Activated naive CD4-positive, alpha-beta T cell treated with anti-CD3 and anti-CD28 coated beads for 36 hours (primary cell): ENCODE measurements around the gene ENPP5. TPM values are rescaled to one million over a fixed set of nuclear protein-coding genes. Genes with fewer than 3 reads are reported as not detected.

ENCODE experiments used
- CTCF ChIA-PET: fragments of 350-600 bp; sonication (Branson Sonifier 250); formaldehyde crosslinking; loops from one replicate; lab custom pipeline; 2021; ENCODE audit warnings: antibody characterized with exemption; lab: Charles Lee
- DNase-seq: peaks from one replicate; pipeline ENCODE4 v3.0.0-alpha.2; 2020
- H3K27ac Mint-ChIP-seq: one replicate; pipeline ENCODE4 v1.8.0; 2021; ENCODE audit warnings: mild to moderate bottlenecking, mixed read lengths
- H3K27me3 Mint-ChIP-seq: one replicate; pipeline ENCODE4 v1.8.0; 2021; ENCODE audit warnings: low read depth, mixed read lengths
- H3K36me3 Mint-ChIP-seq: one replicate; pipeline ENCODE4 v1.8.0; 2021; ENCODE audit warnings: low read depth, mixed read lengths
- H3K4me1 Mint-ChIP-seq: one replicate; pipeline ENCODE4 v1.8.0; 2021; ENCODE audit warnings: low read depth, mixed read lengths
- H3K4me3 Mint-ChIP-seq: one replicate; pipeline ENCODE4 v1.8.0; 2021; ENCODE audit warnings: mild to moderate bottlenecking, moderate library complexity, mixed read lengths
- H3K9me3 Mint-ChIP-seq: one replicate; pipeline ENCODE4 v1.8.0; 2021; ENCODE audit warnings: mixed read lengths
- intact Hi-C: fragments of 100-400 bp; cut with micrococcal nuclease; formaldehyde crosslinking; loops from one replicate; pipeline ENCODE4 v1.15.1; 2023
- total RNA-seq, 2 experiments: library from RNA; stranded (reverse); gene quantifications; one replicate each; pipeline ENCODE4 v1.2.3, GENCODE V29; 2021

The ENPP5 gene
- total RNA-seq, 2 experiments from 2014 or later: 0.24 to 0.62 TPM

- Mint-ChIP-seq H3K4me1 (no peaks in the 10 kb centered on the region), H3K4me3 (no peak overlapping the region), H3K27me3 (peaks cover 9% of the 10 kb centered on the region), H3K36me3 (no peaks in the 10 kb centered on the region), H3K27ac (no peak overlapping the region), H3K9me3 (peaks cover 2% of the 10 kb centered on the region)
- DNase-seq: no peak
- CTCF ChIA-PET: interaction anchor here (0.5 to 1.1 kb wide), 2 partner anchors 15 to 104 kb away, joined by 3 read pairs; no protein-coding TSS in a partner anchor
- intact Hi-C loops: no loop called here
These were observed 34.3 kb upstream of the ENPP5 start for GRCh38 chr6:46204880-46205650.

GRCh38 chr6:46203391-46204177 lies 32.8 kb upstream of the ENPP5 start:
- no peaks in the 10 kb centered on the region for H3K36me3 Mint-ChIP-seq
- no peak for DNase-seq
- no peaks in the 10 kb centered on the region for H3K4me1 Mint-ChIP-seq
- intact Hi-C loops: no loop called here
- H3K27me3 Mint-ChIP-seq: peaks cover 7% of the 10 kb centered on the region
- H3K27ac Mint-ChIP-seq: no peak overlapping the region
- peaks cover 2% of the 10 kb centered on the region for H3K9me3 Mint-ChIP-seq
- no peak overlapping the region for H3K4me3 Mint-ChIP-seq
- CTCF ChIA-PET: interaction anchor here (0.5 to 1.1 kb wide), 3 partner anchors 11 to 180 kb away, joined by 3 read pairs; no protein-coding TSS in a partner anchor

- CTCF ChIA-PET: no interaction called here
- Mint-ChIP-seq H3K4me3 (no peak overlapping the region), H3K27me3 (peaks cover 7% of the 10 kb centered on the region), H3K27ac (no peak overlapping the region), H3K36me3 (no peaks in the 10 kb centered on the region), H3K4me1 (no peaks in the 10 kb centered on the region), H3K9me3 (peaks cover 2% of the 10 kb centered on the region)
- no peak for DNase-seq
- intact Hi-C loops: no loop called here
These were observed 30.9 kb upstream of the ENPP5 start for GRCh38 chr6:46201702-46202101.

- CTCF ChIA-PET: no interaction called here
- peaks cover 2% of the 10 kb centered on the region for H3K9me3 Mint-ChIP-seq
- no peak overlapping the region for H3K27ac Mint-ChIP-seq
- H3K4me1 Mint-ChIP-seq: no peaks in the 10 kb centered on the region
- no peak overlapping the region for H3K4me3 Mint-ChIP-seq
- H3K27me3 Mint-ChIP-seq: peaks cover 2% of the 10 kb centered on the region
- intact Hi-C loops: no loop called here
- no peak for DNase-seq
- H3K36me3 Mint-ChIP-seq: no peaks in the 10 kb centered on the region
These were observed 28.6 kb upstream of the ENPP5 start for GRCh38 chr6:46199387-46199786.

GRCh38 chr6:46191961-46192360 lies 21.2 kb upstream of the ENPP5 start:
- Mint-ChIP-seq H3K4me3 (no peak overlapping the region), H3K27ac (no peak overlapping the region), H3K9me3 (no peaks in the 10 kb centered on the region), H3K27me3 (peaks cover 9% of the 10 kb centered on the region), H3K4me1 (no peaks in the 10 kb centered on the region), H3K36me3 (no peaks in the 10 kb centered on the region)
- DNase-seq: no peak
- CTCF ChIA-PET: no interaction called here
- intact Hi-C loops: no loop called here

- no peak overlapping the region for H3K4me3 Mint-ChIP-seq
- no peak for DNase-seq
- no peaks in the 10 kb centered on the region for H3K9me3 Mint-ChIP-seq
- H3K4me1 Mint-ChIP-seq: no peaks in the 10 kb centered on the region
- H3K27ac Mint-ChIP-seq: no peak overlapping the region
- H3K27me3 Mint-ChIP-seq: peaks cover 9% of the 10 kb centered on the region
- intact Hi-C loops: no loop called here
- no peaks in the 10 kb centered on the region for H3K36me3 Mint-ChIP-seq
- CTCF ChIA-PET: no interaction called here
These were observed 20.1 kb upstream of the ENPP5 start for GRCh38 chr6:46190889-46191288.

- CTCF ChIA-PET: no interaction called here
- no peaks in the 10 kb centered on the region for H3K4me1 Mint-ChIP-seq
- intact Hi-C loops: no loop called here
- H3K27me3 Mint-ChIP-seq: peaks cover 14% of the 10 kb centered on the region
- no peak for DNase-seq
- no peak overlapping the region for H3K27ac Mint-ChIP-seq
- H3K9me3 Mint-ChIP-seq: no peaks in the 10 kb centered on the region
- H3K4me3 Mint-ChIP-seq: no peak overlapping the region
- H3K36me3 Mint-ChIP-seq: no peaks in the 10 kb centered on the region
These were observed 18.9 kb upstream of the ENPP5 start for GRCh38 chr6:46189726-46190125.

- CTCF ChIA-PET: no interaction called here
- DNase-seq: no peak
- Mint-ChIP-seq H3K36me3 (no peaks in the 10 kb centered on the region), H3K9me3 (no peaks in the 10 kb centered on the region), H3K27ac (no peak overlapping the region), H3K4me1 (no peaks in the 10 kb centered on the region), H3K4me3 (no peak overlapping the region), H3K27me3 (peaks cover 16% of the 10 kb centered on the region)
- intact Hi-C loops: no loop called here
These were observed 15.8 kb upstream of the ENPP5 start for GRCh38 chr6:46186583-46186982.

- Mint-ChIP-seq H3K4me1 (no peaks in the 10 kb centered on the region), H3K4me3 (no peak overlapping the region), H3K9me3 (no peaks in the 10 kb centered on the region), H3K36me3 (no peaks in the 10 kb centered on the region), H3K27me3 (peaks cover 17% of the 10 kb centered on the region), H3K27ac (no peak overlapping the region)
- CTCF ChIA-PET: no interaction called here
- no peak for DNase-seq
- intact Hi-C loops: no loop called here
These were observed 13.3 kb upstream of the ENPP5 start for GRCh38 chr6:46184114-46184513.

- Mint-ChIP-seq H3K9me3 (no peaks in the 10 kb centered on the region), H3K4me3 (no peak overlapping the region), H3K4me1 (peaks cover 5% of the 10 kb centered on the region), H3K36me3 (no peaks in the 10 kb centered on the region), H3K27me3 (peaks cover 10% of the 10 kb centered on the region), H3K27ac (no peak overlapping the region)
- DNase-seq: no peak
- intact Hi-C loops: no loop called here
- CTCF ChIA-PET: no interaction called here
These were observed 5.2 kb upstream of the ENPP5 start for GRCh38 chr6:46175976-46176375.

GRCh38 chr6:46175446-46175845 lies 4.7 kb upstream of the ENPP5 start:
- no peak for DNase-seq
- Mint-ChIP-seq H3K27ac (no peak overlapping the region), H3K36me3 (no peaks in the 10 kb centered on the region), H3K4me3 (no peak overlapping the region), H3K9me3 (no peaks in the 10 kb centered on the region), H3K27me3 (peaks cover 10% of the 10 kb centered on the region), H3K4me1 (peaks cover 7% of the 10 kb centered on the region)
- intact Hi-C loops: no loop called here
- CTCF ChIA-PET: no interaction called here

GRCh38 chr6:46174904-46175303 lies 4.1 kb upstream of the ENPP5 start:
- DNase-seq: no peak
- CTCF ChIA-PET: no interaction called here
- Mint-ChIP-seq H3K4me1 (peaks cover 13% of the 10 kb centered on the region), H3K9me3 (no peaks in the 10 kb centered on the region), H3K27me3 (peaks cover 12% of the 10 kb centered on the region), H3K4me3 (no peak overlapping the region), H3K27ac (no peak overlapping the region), H3K36me3 (no peaks in the 10 kb centered on the region)
- intact Hi-C loops: no loop called here

- intact Hi-C loops: no loop called here
- CTCF ChIA-PET: no interaction called here
- Mint-ChIP-seq H3K4me1 (peaks cover 14% of the 10 kb centered on the region), H3K27ac (no peak overlapping the region), H3K9me3 (no peaks in the 10 kb centered on the region), H3K36me3 (no peaks in the 10 kb centered on the region), H3K27me3 (peaks cover 25% of the 10 kb centered on the region), H3K4me3 (no peak overlapping the region)
- DNase-seq: no peak
These were observed 1.4 kb upstream of the ENPP5 start for GRCh38 chr6:46172176-46172575.
